ENCODE results near the gene ALDH4A1.

DNA sequence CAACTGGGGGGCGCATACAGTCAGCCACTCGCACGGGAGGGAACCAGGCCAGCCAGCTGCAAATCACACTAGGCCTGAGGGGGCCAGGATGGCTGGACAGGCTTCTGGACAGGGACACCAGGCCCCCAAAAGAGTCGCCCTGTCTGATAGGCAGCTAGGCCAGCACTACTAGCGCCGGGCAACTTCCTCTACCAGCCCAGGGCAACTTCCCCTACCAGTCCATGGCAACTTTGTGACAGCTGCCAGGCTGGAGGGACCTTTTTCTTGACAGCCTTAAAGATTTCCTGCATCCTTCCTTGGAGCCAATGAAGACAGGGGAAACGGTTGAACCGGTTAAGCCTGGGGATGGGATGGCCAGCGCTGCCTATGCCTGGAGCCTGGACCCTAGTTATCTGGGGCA, 49.1 kb upstream of the ALDH4A1 start:
- TF ChIP-seq POLR2AphosphoS5 (IDR thresholded peaks at IDR 0.05) (no peak), POLR2A (IDR thresholded peaks at IDR 0.05) (no peak), EP300 (IDR thresholded peaks at IDR 0.05) (no peak)
- TF ChIP-seq, protein P1, sequence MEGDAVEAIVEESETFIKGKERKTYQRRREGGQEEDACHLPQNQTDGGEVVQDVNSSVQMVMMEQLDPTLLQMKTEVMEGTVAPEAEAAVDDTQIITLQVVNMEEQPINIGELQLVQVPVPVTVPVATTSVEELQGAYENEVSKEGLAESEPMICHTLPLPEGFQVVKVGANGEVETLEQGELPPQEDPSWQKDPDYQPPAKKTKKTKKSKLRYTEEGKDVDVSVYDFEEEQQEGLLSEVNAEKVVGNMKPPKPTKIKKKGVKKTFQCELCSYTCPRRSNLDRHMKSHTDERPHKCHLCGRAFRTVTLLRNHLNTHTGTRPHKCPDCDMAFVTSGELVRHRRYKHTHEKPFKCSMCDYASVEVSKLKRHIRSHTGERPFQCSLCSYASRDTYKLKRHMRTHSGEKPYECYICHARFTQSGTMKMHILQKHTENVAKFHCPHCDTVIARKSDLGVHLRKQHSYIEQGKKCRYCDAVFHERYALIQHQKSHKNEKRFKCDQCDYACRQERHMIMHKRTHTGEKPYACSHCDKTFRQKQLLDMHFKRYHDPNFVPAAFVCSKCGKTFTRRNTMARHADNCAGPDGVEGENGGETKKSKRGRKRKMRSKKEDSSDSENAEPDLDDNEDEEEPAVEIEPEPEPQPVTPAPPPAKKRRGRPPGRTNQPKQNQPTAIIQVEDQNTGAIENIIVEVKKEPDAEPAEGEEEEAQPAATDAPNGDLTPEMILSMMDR (IDR thresholded peaks at IDR 0.05), result no peak
